Heart right ventricle (tissue), 16 donors: ENCODE results near the gene OSBPL7. TPM values are rescaled to one million over a fixed set of nuclear protein-coding genes. Genes with fewer than 3 reads are reported as not detected.

Experiments used
- ATAC-seq, 8 donors: fragments of 200-7000 bp; cut with Tn5 transposase; one replicate each; pipeline ENCODE4 v1.9.1; 2020; ENCODE audit warnings: mild to moderate bottlenecking in 8 of 8, moderate library complexity in 8 of 8, moderate number of reproducible peaks in 1 of 8
- DNase-seq, 2 donors: peaks; one replicate each; pipeline ENCODE4 v3.0.0-alpha.2; 2020
- H3K27ac ChIP-seq, 10 donors: fragments of 200-600 bp; sonication (generic) in 2 of 10; one replicate each; pipeline versions ENCODE4 v1.5.0 to v1.8.0; 2020 to 2022; ENCODE audit warnings: mild to moderate bottlenecking in 3 of 10
- H3K27me3 ChIP-seq, 7 donors: fragments of 200-600 bp; one replicate each; pipeline ENCODE4 v1.8.0; 2021 to 2022; ENCODE audit warnings: mild to moderate bottlenecking in 2 of 7
- H3K36me3 ChIP-seq, 9 donors: fragments of 200-600 bp; sonication (generic) in 1 of 9; one replicate each; pipeline versions ENCODE4 v1.5.0 to v1.8.0; 2020 to 2022; ENCODE audit warnings: mild to moderate bottlenecking in 2 of 9
- H3K4me1 ChIP-seq, 9 donors: fragments of 200-600 bp; sonication (generic) in 1 of 9; one replicate each; pipeline versions ENCODE4 v1.5.0 to v1.8.0; 2020 to 2022; ENCODE audit warnings: mild to moderate bottlenecking in 4 of 9
- H3K4me3 ChIP-seq, 10 donors: fragments of 200-600 bp; sonication (generic) in 2 of 10; one replicate each; pipeline versions ENCODE4 v1.5.0 to v1.8.0; 2020 to 2022; ENCODE audit warnings: mild to moderate bottlenecking in 7 of 10, moderate library complexity in 2 of 10
- H3K9me3 ChIP-seq, 11 donors: fragments of 200-600 bp in 10 of 11; sonication (generic) in 2 of 11; one replicate each; pipeline versions ENCODE4 v1.5.0 to v1.8.0; 2013 to 2022; ENCODE audit warnings: mild to moderate bottlenecking in 2 of 11, control low read depth in 1 of 11, moderate library complexity in 1 of 11
- CTCF ChIP-seq, 9 donors: fragments of 200-600 bp; sonication (generic) in 2 of 9; IDR thresholded peaks; one replicate each; pipeline versions ENCODE4 v1.5.0 to v1.8.0; 2021 to 2022; ENCODE audit warnings: antibody characterized with exemption in 9 of 9, mild to moderate bottlenecking in 5 of 9, moderate library complexity in 1 of 9
- WGBS, 2 donors: extraction: QIAGEN DNeasy Blood & Tissue Kit; methylation state at CpG; one replicate each; pipeline ENCODE4 v1.1.7; 2013; ENCODE audit warnings: inconsistent platforms in 1 of 2; 5-methylcytosine and 5-hydroxymethylcytosine counted together
- intact Hi-C, 10 donors: fragments of 100-400 bp; cut with DNase I; formaldehyde crosslinking; loops; one replicate each; pipeline versions ENCODE4 v1.11.1 to v1.14.2; 2022
- polyA plus RNA-seq, 2 donors: library from polyadenylated mRNA; stranded (reverse); fragments of 200-250 nt; gene quantifications; one replicate each; pipeline ENCODE4 v1.2.3, GENCODE V29; 2013
- total RNA-seq, 10 donors: library from RNA; stranded (reverse); fragmentation: NEBNext Ultra II Directional in 3 of 10; extraction: Animal tissue kit (Norgen Biotek cat#: 25700) in 3 of 10; gene quantifications; one replicate each; pipeline versions ENCODE4 v1.2.1 to v1.2.4, GENCODE V29; 2021 to 2023
- donor health status: Arrhythmogenic right ventricular cardiomyopathy.
- donor health status: ischemic (EF 13 %, LVEDD 7.1; RV severe dilation, severe dysfunction).
- donor health status: healthy with polysubstance abuse.
- donor health status: DM: no; HTN: yes; CAD: no.
- donor health status: DM: no; HTN: no; CAD: no.
- donor health status: ischemic (EF 25% LVEDD 6.9; RV normal size, moderate dysfunction).
- donor health status: ischemic (EF 25% LVEDD 5.7; RV mildly dilated, moderate dysfunction).
- donor health status: healthy.
- donor health status: DM: yes; HTN: yes; CAD: no.
- donor health status: Ischemic cardiomyopathy.
- donor health status: ischemic (EF 35%, LVEDD 5.7; RV mildly dilated, moderate dysfunction).
- donor health status: nonischemic (EF 11% LVEDD 7.7; RV severe dilation, severe dysfunction).
- donor health status: DM: yes; HTN: yes; CAD: no.
- donor health status: PGD.
- donor health status: ischemic (EF 29% LVEDD 5.4; RV normal size, mild dysfunction).
- donor health status: nonischemic (EF 23%, LVEDD 6.1; RV moderate dilation, normal function).

The OSBPL7 gene
- total and polyA plus RNA-seq, 12 donors: 2.8 to 9.6 (median 5.1) TPM

DNA sequence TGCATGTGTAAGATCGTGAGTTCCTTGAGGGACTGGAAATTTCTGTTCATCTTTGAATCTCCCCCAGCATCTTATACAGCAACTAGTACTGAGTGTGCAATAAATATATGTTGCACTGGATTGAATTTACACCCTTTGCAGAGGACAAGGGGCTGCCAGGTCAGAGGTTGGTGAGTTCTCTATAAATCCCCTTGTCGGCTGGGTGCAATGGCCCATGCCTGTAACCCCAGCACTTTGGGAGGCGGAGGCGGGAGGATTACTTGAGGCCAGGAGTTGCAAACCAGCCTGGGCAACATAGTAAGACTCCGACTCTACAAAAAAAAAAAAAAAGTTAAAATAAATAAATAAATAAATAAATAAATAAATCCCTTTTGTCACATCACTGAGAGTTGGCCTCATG, 38.8 kb upstream of the OSBPL7 start:
- Histone ChIP-seq H3K4me3 (no peak overlapping the region), H3K27me3 (peaks cover 0 to 31% (median 23%) of the 10 kb centered on the region in 7 donors), H3K36me3 (no peaks in the 10 kb centered on the region), H3K9me3 (no peaks in the 10 kb centered on the region), H3K27ac (no peak overlapping the region), H3K4me1 (peaks cover 0 to 11% (median 3%) of the 10 kb centered on the region in 9 donors)
- intact Hi-C loops: no loop called here
- TF ChIP-seq CTCF (IDR thresholded peaks at IDR 0.05): no peak
- ATAC-seq (no peak), DNase-seq (no peak)
- 92 to 93% methylated on average over 5 of the region's 5 CpGs for WGBS, 2 donors

- H3K4me1 ChIP-seq: peaks cover 0 to 15% (median 3%) of the 10 kb centered on the region in 9 donors
- no peak for ATAC-seq
- peaks cover 0 to 56% (median 49%) of the 10 kb centered on the region in 7 donors for H3K27me3 ChIP-seq
- intact Hi-C loops: no loop called here
- no peak overlapping the region for H3K4me3 ChIP-seq
- no peaks in the 10 kb centered on the region for H3K9me3 ChIP-seq
- no peak for TF ChIP-seq CTCF (IDR thresholded peaks at IDR 0.05)
- WGBS, 2 donors: 82 to 85% methylated on average over 16 of the region's 16 CpGs
- no peak for DNase-seq
- H3K36me3 ChIP-seq: no peaks in the 10 kb centered on the region
- H3K27ac ChIP-seq: no peak overlapping the region
These were observed 36.2 kb upstream of the OSBPL7 start for GRCh38 chr17:47857551-47858455.

GRCh38 chr17:47856830-47857229, 35.2 kb upstream of the OSBPL7 start:
- TF ChIP-seq CTCF (IDR thresholded peaks at IDR 0.05): no peak
- Histone ChIP-seq H3K9me3 (no peaks in the 10 kb centered on the region), H3K36me3 (no peaks in the 10 kb centered on the region), H3K27ac (peak overlapping the region in 1 of 10 donors; percentile 58), H3K4me1 (peaks cover 0 to 22% (median 3%) of the 10 kb centered on the region in 9 donors), H3K4me3 (no peak overlapping the region), H3K27me3 (peaks cover 9 to 65% (median 59%) of the 10 kb centered on the region in 7 donors)
- intact Hi-C loops: no loop called here
- ATAC-seq: no peak
- no peak for DNase-seq

DNA sequence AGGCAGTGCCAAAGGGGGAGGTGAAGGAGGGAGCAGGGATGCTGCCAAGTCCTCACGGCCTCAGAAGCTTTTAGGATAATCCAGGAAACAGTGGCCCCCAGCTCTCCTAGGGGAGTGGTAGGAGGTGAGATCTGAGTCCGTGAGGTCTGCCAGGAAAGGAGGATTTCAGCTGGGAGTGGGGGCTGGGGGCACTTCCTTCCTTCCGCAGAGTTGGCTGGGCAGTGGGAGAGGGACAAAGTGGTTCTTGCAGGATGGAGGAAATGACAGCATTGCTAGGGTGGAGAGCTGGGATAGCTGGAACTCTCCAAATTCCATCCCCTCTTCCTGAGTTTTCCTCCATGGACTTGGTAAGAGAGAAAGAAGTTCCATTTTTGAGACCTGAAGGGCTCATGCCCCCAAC, 34.1 kb upstream of the OSBPL7 start:
- TF ChIP-seq CTCF (IDR thresholded peaks at IDR 0.05): no peak
- Histone ChIP-seq H3K27ac (peak overlapping the region in 2 of 10 donors; percentile 33 to 58), H3K36me3 (no peaks in the 10 kb centered on the region), H3K4me3 (no peak overlapping the region), H3K27me3 (peaks cover 11 to 74% (median 67%) of the 10 kb centered on the region in 7 donors), H3K4me1 (peaks cover 5 to 32% (median 11%) of the 10 kb centered on the region in 9 donors), H3K9me3 (no peaks in the 10 kb centered on the region)
- WGBS, 2 donors: 25 to 27% methylated on average over 3 of the region's 3 CpGs
- ATAC-seq (peak in 6 of 8 donors; percentile 8 to 54 (median 33)), DNase-seq (peak in 1 of 2 donors; percentile 30)
- intact Hi-C loops: no loop called here
